Esophagus squamous epithelium (tissue), 4 donors: Measurements from ENCODE around the gene THSD7A.

Experiments
- CTCF ChIP-seq, 6 experiments: fragments of 450-650 bp in 4 of 6; fragments of 200-600 bp in 2 of 6; sonication (generic) in 2 of 6; IDR thresholded peaks; one replicate each; pipeline ENCODE4 v1.5.1; 2016 to 2019; ENCODE audit warnings: antibody characterized with exemption in 6 of 6, mild to moderate bottlenecking in 4 of 6, moderate library complexity in 4 of 6
- POLR2A ChIP-seq, 4 donors: fragments of 450-650 bp; IDR thresholded peaks; one replicate each; pipeline ENCODE4 v1.6.1; 2017; ENCODE audit warnings: antibody characterized with exemption in 4 of 4, mild to moderate bottlenecking in 4 of 4, moderate library complexity in 3 of 4

- TF ChIP-seq POLR2A (IDR thresholded peaks at IDR 0.05) = no peak
- TF ChIP-seq CTCF (IDR thresholded peaks at IDR 0.05) = no peak
Observed at GRCh38 chr7:11698384-11698871, 133.6 kb downstream of the THSD7A start.
